Thyroid gland (tissue), 4 donors: Measurements from ENCODE around the gene BACH2.

Experiments used
- CTCF ChIP-seq, 6 experiments: fragments of 200-600 bp in 3 of 6; fragments of 450-650 bp in 3 of 6; sonication (generic) in 3 of 6; IDR thresholded peaks; one replicate each; pipeline ENCODE4 v1.5.1; 2016 to 2019; ENCODE audit warnings: antibody characterized with exemption in 6 of 6, mild to moderate bottlenecking in 2 of 6, inconsistent platforms in 1 of 6, moderate library complexity in 1 of 6
- POLR2A ChIP-seq, 2 donors: fragments of 450-650 bp; IDR thresholded peaks; one replicate each; pipeline ENCODE4 v1.6.1; 2017; ENCODE audit warnings: antibody characterized with exemption in 2 of 2, mild to moderate bottlenecking in 2 of 2, moderate library complexity in 1 of 2

GRCh38 chr6:90264561-90264960 lies 32.1 kb downstream of the BACH2 start:
- no peak for TF ChIP-seq POLR2A (IDR thresholded peaks at IDR 0.05)
- TF ChIP-seq CTCF (IDR thresholded peaks at IDR 0.05), result no peak
